ENCODE data around the gene BBOX1.
"Not testable (repeated sequence)": the region's sequence is repeated elsewhere in the genome, so short reads cannot be mapped to it uniquely, and the experiment has no call there.

The BBOX1 gene

GRCh38 chr11:27040302-27041115, at the start of gene BBOX1:
BBOX1 (plus strand) TSS chr11:27040815; CDS start chr11:27055431, 14,616 bp downstream.
- DNase-seq = no peak

- no peak for DNase-seq
Observed at GRCh38 chr11:26992031-26992541, 48.5 kb upstream of the BBOX1 start.

- DNase-seq = no peak
Observed at GRCh38 chr11:26993965-26994457, 46.6 kb upstream of the BBOX1 start, which contains the start of gene FIBIN. FIBIN (plus strand) TSS chr11:26994112; CDS start chr11:26994527, 415 bp downstream.

- no peak for DNase-seq
Observed at GRCh38 chr11:26994631-26995095, 46.0 kb upstream of the BBOX1 start.

GRCh38 chr11:26995701-26996460, 44.7 kb upstream of the BBOX1 start:
- DNase-seq = no peak

GRCh38 chr11:26997378-26997777, 43.2 kb upstream of the BBOX1 start:
- DNase-seq = no peak

- not testable (repeated sequence) for DNase-seq
Observed at GRCh38 chr11:27001136-27001730, 39.4 kb upstream of the BBOX1 start.

- DNase-seq = no peak
Observed at GRCh38 chr11:27002431-27002830, 38.2 kb upstream of the BBOX1 start.

GRCh38 chr11:27002838-27003237, 37.8 kb upstream of the BBOX1 start:
- no peak for DNase-seq

- no peak for DNase-seq
Observed at GRCh38 chr11:27004103-27004502, 36.5 kb upstream of the BBOX1 start.

GRCh38 chr11:27008811-27009535, 31.6 kb upstream of the BBOX1 start:
- no peak for DNase-seq

GRCh38 chr11:27011560-27012233, 28.9 kb upstream of the BBOX1 start:
- DNase-seq = no peak

- no peak for DNase-seq
Observed at GRCh38 chr11:27012234-27012921, 28.2 kb upstream of the BBOX1 start.

GRCh38 chr11:27013781-27014361, 26.7 kb upstream of the BBOX1 start:
- no peak for DNase-seq

GRCh38 chr11:27018902-27019529, 21.6 kb upstream of the BBOX1 start:
- no peak for DNase-seq

- no peak for DNase-seq
Observed at GRCh38 chr11:27020751-27021150, 19.9 kb upstream of the BBOX1 start.

GRCh38 chr11:27022659-27023251, 17.9 kb upstream of the BBOX1 start:
- DNase-seq = no peak

GRCh38 chr11:27024865-27025264, 15.8 kb upstream of the BBOX1 start:
- no peak for DNase-seq

GRCh38 chr11:27025312-27025955, 15.2 kb upstream of the BBOX1 start:
- DNase-seq = no peak

All from activated CD4-positive, alpha-beta T cell treated with anti-CD3 and anti-CD28 coated beads, Interleukin-2, amount 50 U/mL, for 4 hours (primary cell).